IMR-90 (cell line): ENCODE results near the gene CXCR6. TPM values are rescaled to one million over a fixed set of nuclear protein-coding genes. Genes with fewer than 3 reads are reported as not detected.

Experiments
- ATAC-seq: fragments of 200-7000 bp; cut with Tn5 transposase; 2 replicates; pipeline ENCODE4 v1.9.1; 2020; ENCODE audit warnings: low read depth, mild to moderate bottlenecking, moderate library complexity
- BruUV-seq: library from RNA; stranded (reverse); fragments of 400-500 nt; replicated peaks from 2 replicates; lab custom pipeline; 2021; lab: Mats Ljungman, UMichigan
- CTCF ChIA-PET: fragments of 300-600 bp; formaldehyde crosslinking; extraction: SDS; loops from one replicate; lab custom pipeline; 2021; ENCODE audit warnings: antibody characterized with exemption; lab: Yijun Ruan, JAX
- POLR2A ChIA-PET: fragments of 300-600 bp; sonication (Branson Sonifier 250); formaldehyde crosslinking; loops from one replicate; lab custom pipeline; 2022; ENCODE audit warnings: antibody characterized with exemption; ENCODE audit not compliant: unreplicated experiment; lab: Charles Lee
- DNase-seq: peaks from one replicate; pipeline ENCODE4 v3.0.0; 2013
- H2AFZ ChIP-seq: replicated peaks from 2 replicates; pipeline ENCODE3; 2013; ENCODE audit warnings: low read length, mild to moderate bottlenecking; ENCODE audit not compliant: poor library complexity
- H2AK5ac ChIP-seq: 2 replicates; pipeline ENCODE4 v1.6.1; 2013; ENCODE audit warnings: low read depth, low read length, inconsistent platforms
- H2AK9ac ChIP-seq: replicated peaks from 2 replicates; pipeline ENCODE3; 2013; ENCODE audit warnings: mild to moderate bottlenecking, low read depth, low read length, moderate library complexity; ENCODE audit not compliant: poor library complexity
- H2BK120ac ChIP-seq: 2 replicates; pipeline ENCODE4 v1.6.1; 2013; ENCODE audit warnings: low read depth, low read length, inconsistent platforms
- H2BK15ac ChIP-seq: 3 replicates; pipeline ENCODE4 v1.6.1; 2013; ENCODE audit warnings: low read depth, low read length, inconsistent platforms
- H2BK20ac ChIP-seq: 2 replicates; pipeline ENCODE4 v1.6.1; 2013; ENCODE audit warnings: low read depth, mild to moderate bottlenecking, inconsistent platforms, low read length, moderate library complexity
- H2BK5ac ChIP-seq: 2 replicates; pipeline ENCODE4 v1.6.1; 2013; ENCODE audit warnings: mild to moderate bottlenecking, low read depth, low read length, inconsistent platforms; ENCODE audit not compliant: poor library complexity, severe bottlenecking
- H3K14ac ChIP-seq: replicated peaks from 2 replicates; pipeline ENCODE4 v1.6.1; 2013; ENCODE audit warnings: low read depth, low read length, inconsistent platforms
- H3K18ac ChIP-seq: 2 replicates; pipeline ENCODE4 v1.6.1; 2013; ENCODE audit warnings: low read depth, low read length, control low read depth
- H3K23ac ChIP-seq: 2 replicates; pipeline ENCODE4 v1.6.1; 2013; ENCODE audit warnings: low read depth, low read length, inconsistent platforms
- H3K27ac ChIP-seq: 2 replicates; pipeline ENCODE4 v1.5.1; 2013; ENCODE audit warnings: mild to moderate bottlenecking, control low read depth, low read length; ENCODE audit not compliant: insufficient read depth
- H3K27me3 ChIP-seq: 2 replicates; pipeline ENCODE4 v1.6.1; 2013; ENCODE audit warnings: low read length; ENCODE audit not compliant: control insufficient read depth, insufficient read depth
- H3K36me3 ChIP-seq: 2 replicates; pipeline ENCODE4 v1.6.1; 2013; ENCODE audit warnings: low read length, mixed read lengths; ENCODE audit not compliant: control insufficient read depth, insufficient read depth
- H3K4ac ChIP-seq: 2 replicates; pipeline ENCODE4 v1.6.1; 2013; ENCODE audit warnings: low read depth, low read length, inconsistent platforms
- H3K4me1 ChIP-seq: 2 replicates; pipeline ENCODE4 v1.6.1; 2013; ENCODE audit warnings: low read length, mixed read lengths; ENCODE audit not compliant: control insufficient read depth, insufficient read depth
- H3K4me2 ChIP-seq: 2 replicates; pipeline ENCODE4 v1.6.1; 2013; ENCODE audit warnings: low read depth, mild to moderate bottlenecking, control low read depth, low read length, moderate library complexity
- H3K4me3 ChIP-seq: 2 replicates; pipeline ENCODE4 v1.5.1; 2013; ENCODE audit warnings: low read depth, mild to moderate bottlenecking, control low read depth, low read length, moderate library complexity; ENCODE audit not compliant: insufficient read depth
- H3K56ac ChIP-seq: 2 replicates; pipeline ENCODE4 v1.6.1; 2013; ENCODE audit warnings: low read length, inconsistent platforms; ENCODE audit not compliant: insufficient read depth; ENCODE audit errors: extremely low read depth
- H3K79me1 ChIP-seq, 2 experiments: 2 replicates each; pipeline ENCODE4 v1.6.1; 2013; ENCODE audit warnings: low read length in 2 of 2, inconsistent platforms in 1 of 2, low read depth in 1 of 2
- H3K9ac ChIP-seq: 2 replicates; pipeline ENCODE4 v1.6.1; 2013; ENCODE audit warnings: low read depth, low read length, control low read depth
- H3K9me1 ChIP-seq: 2 replicates; pipeline ENCODE4 v1.6.1; 2013; ENCODE audit warnings: low read length, inconsistent platforms; ENCODE audit not compliant: insufficient read depth
- H3K9me3 ChIP-seq: 2 replicates; pipeline ENCODE4 v1.6.1; 2013; ENCODE audit warnings: low read length; ENCODE audit not compliant: control insufficient read depth, insufficient read depth
- H4K20me1 ChIP-seq: 2 replicates; pipeline ENCODE4 v1.6.1; 2013; ENCODE audit warnings: low read length, inconsistent platforms; ENCODE audit not compliant: insufficient read depth
- H4K5ac ChIP-seq: 2 replicates; pipeline ENCODE4 v1.6.1; 2013; ENCODE audit warnings: mild to moderate bottlenecking, low read depth, low read length, control low read depth
- H4K8ac ChIP-seq, 2 experiments: 2 replicates each; pipeline ENCODE4 v1.6.1; 2013; ENCODE audit warnings: low read depth in 2 of 2, low read length in 2 of 2, control low read depth in 1 of 2, inconsistent platforms in 1 of 2
- H4K91ac ChIP-seq: 2 replicates; pipeline ENCODE4 v1.6.1; 2013; ENCODE audit warnings: low read depth, low read length, inconsistent platforms; ENCODE audit not compliant: insufficient read depth
- BHLHE40 ChIP-seq: fragments of 150-350 bp; IDR thresholded peaks from 2 replicates; pipeline ENCODE4 v1.6.1; 2016; ENCODE audit warnings: mild to moderate bottlenecking, low read depth, low read length
- MAFK ChIP-seq: IDR thresholded peaks from 2 replicates; pipeline ENCODE4 v1.6.1; 2012; ENCODE audit warnings: low read depth, low read length, improper control_type of control experiment
- MAZ ChIP-seq: IDR thresholded peaks from 2 replicates; pipeline ENCODE4 v1.6.1; 2012; ENCODE audit warnings: low read depth, mild to moderate bottlenecking, low read length, improper control_type of control experiment, moderate library complexity, borderline replicate concordance
- MXI1 ChIP-seq: IDR thresholded peaks from 2 replicates; pipeline ENCODE4 v1.6.1; 2012; ENCODE audit warnings: low read depth, mild to moderate bottlenecking, low read length, moderate library complexity, borderline replicate concordance
- NFE2L2 ChIP-seq: fragments of 150-350 bp; IDR thresholded peaks from 2 replicates; pipeline ENCODE4 v1.6.1; 2016; ENCODE audit warnings: low read depth, mild to moderate bottlenecking, low read length
- POLR2A ChIP-seq: IDR thresholded peaks from 2 replicates; pipeline ENCODE4 v1.6.1; 2012; ENCODE audit warnings: mild to moderate bottlenecking, low read depth, low read length
- RAD21 ChIP-seq: IDR thresholded peaks from 2 replicates; pipeline ENCODE4 v1.6.1; 2012; ENCODE audit warnings: low read length, improper control_type of control experiment
- RFX5 ChIP-seq: IDR thresholded peaks from 2 replicates; pipeline ENCODE4 v1.8.0; 2012; ENCODE audit warnings: low read depth, mild to moderate bottlenecking, low read length, moderate library complexity
- SMC3 ChIP-seq: fragments of 150-350 bp; IDR thresholded peaks from 2 replicates; pipeline ENCODE4 v1.6.1; 2016; ENCODE audit warnings: low read depth, mild to moderate bottlenecking, antibody characterized with exemption, low read length, moderate library complexity
- WGBS, 2 experiments: methylation state at CpG; one replicate each; pipeline versions ENCODE4 v1.1.5 to v1.1.7; 2013; ENCODE audit warnings: missing lambda C conversion rate in 2 of 2; ENCODE audit not compliant: insufficient read length in 1 of 2; ENCODE audit errors: extremely low coverage in 2 of 2; 5-methylcytosine and 5-hydroxymethylcytosine counted together
- dilution Hi-C: fragments of 300-500 bp; cut with HindIII; formaldehyde crosslinking; loops from one replicate; pipeline ENCODE4 v1.14.3; 2018; ENCODE audit warnings: low sequenced_read_pairs; ENCODE audit not compliant: unreplicated experiment
- in situ Hi-C: fragments of 300-500 bp; cut with MboI; formaldehyde crosslinking; loops from 3 replicates; pipeline ENCODE4 v1.14.3; 2019; ENCODE audit warnings: low sequenced_read_pairs, inconsistent platforms, mixed read lengths
- intact Hi-C: fragments of 100-400 bp; cut with micrococcal nuclease; formaldehyde crosslinking; loops from 2 replicates; pipeline ENCODE4 v1.10.0; 2022
- polyA plus RNA-seq, 3 experiments: library from polyadenylated mRNA; depleted of rRNA; stranded (reverse); fragments of >200 nt; gene quantifications; 2 replicates each; pipeline ENCODE4 v1.2.3, GENCODE V29; 2012; ENCODE audit warnings: low replicate concordance in 1 of 3
- total RNA-seq: library from RNA; depleted of rRNA; stranded (reverse); fragments of >200 nt; gene quantifications from 2 replicates; pipeline ENCODE4 v1.2.3, GENCODE V29; 2012
- TF ChIP-seq, protein P1 (sequence below): fragments of 150-350 bp; IDR thresholded peaks from 2 replicates; pipeline ENCODE4 v1.6.1; 2016; ENCODE audit warnings: low read depth, mild to moderate bottlenecking, low read length, moderate library complexity, borderline replicate concordance

Gene CXCR6
- total and polyA plus RNA-seq, 2 of the 4 experiments (the other 2 are of a cell fraction), result not detected

DNA sequence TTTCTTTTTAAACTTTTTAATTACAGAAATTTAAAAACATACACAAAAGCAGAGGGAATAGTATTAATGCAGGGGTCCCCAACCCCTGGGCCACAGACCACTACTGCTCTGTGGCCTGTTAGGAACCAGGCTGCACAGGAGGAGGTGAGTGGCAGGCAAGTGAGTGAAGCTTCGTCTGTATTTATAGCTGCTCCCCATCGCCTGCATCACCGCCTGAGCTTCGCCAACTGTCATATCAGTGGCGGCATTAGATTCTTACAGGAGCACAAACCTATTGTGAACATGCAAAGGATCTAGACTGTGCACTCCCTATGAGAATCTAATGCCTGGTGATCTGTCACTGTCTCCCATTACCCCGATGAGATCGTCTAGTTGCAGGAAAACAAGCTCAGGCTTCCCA is 34.5 kb upstream of the CXCR6 start:
- H3K36me3 ChIP-seq, result no peaks in the 10 kb centered on the region
- H3K18ac ChIP-seq, result no peak overlapping the region
- no peak overlapping the region for H3K4me3 ChIP-seq
- H2AK9ac ChIP-seq, result no peak overlapping the region
- no peak overlapping the region for H3K14ac ChIP-seq
- peaks cover 12% of the 10 kb centered on the region; the same call in 1 of the 2 replicates for H3K9me1 ChIP-seq
- no peaks in the 10 kb centered on the region for H3K79me1 ChIP-seq
- no peak for DNase-seq
- no peak overlapping the region for H4K91ac ChIP-seq
- no peaks in the 10 kb centered on the region for H4K20me1 ChIP-seq
- H3K27ac ChIP-seq, result no peak overlapping the region
- no peak for TF ChIP-seq MAFK
- TF ChIP-seq, protein P1, sequence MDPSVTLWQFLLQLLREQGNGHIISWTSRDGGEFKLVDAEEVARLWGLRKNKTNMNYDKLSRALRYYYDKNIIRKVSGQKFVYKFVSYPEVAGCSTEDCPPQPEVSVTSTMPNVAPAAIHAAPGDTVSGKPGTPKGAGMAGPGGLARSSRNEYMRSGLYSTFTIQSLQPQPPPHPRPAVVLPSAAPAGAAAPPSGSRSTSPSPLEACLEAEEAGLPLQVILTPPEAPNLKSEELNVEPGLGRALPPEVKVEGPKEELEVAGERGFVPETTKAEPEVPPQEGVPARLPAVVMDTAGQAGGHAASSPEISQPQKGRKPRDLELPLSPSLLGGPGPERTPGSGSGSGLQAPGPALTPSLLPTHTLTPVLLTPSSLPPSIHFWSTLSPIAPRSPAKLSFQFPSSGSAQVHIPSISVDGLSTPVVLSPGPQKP, result no peak
- no peak for TF ChIP-seq MXI1
- TF ChIP-seq SMC3, result no peak
- TF ChIP-seq BHLHE40, result no peak
- no peak for TF ChIP-seq RFX5
- TF ChIP-seq NFE2L2, result no peak
- no peak for TF ChIP-seq MAZ
- no peak for TF ChIP-seq POLR2A
- no peak for TF ChIP-seq RAD21
- WGBS, 2 experiments, result 96% methylated on average over 4 of the region's 7 CpGs; no CpG with 5 or more reads in 1 of the 2 experiments
- dilution Hi-C loops (no loop called here), in situ Hi-C loops (no loop called here), intact Hi-C loops (no loop called here)
- BruUV-seq, result no TSS peak
- no peak overlapping the region for H3K9ac ChIP-seq
- no peak overlapping the region for H3K4me2 ChIP-seq
- ATAC-seq, result no peak
- no peak overlapping the region for H3K4ac ChIP-seq
- H3K9me3 ChIP-seq, result no peaks in the 10 kb centered on the region
- no peak overlapping the region for H4K8ac ChIP-seq
- POLR2A ChIA-PET, result interaction anchor here (0.8 kb wide), 1 partner anchor 189 kb away, joined by 6 read pairs; no protein-coding TSS in a partner anchor
- H4K5ac ChIP-seq, result no peak overlapping the region
- no peak overlapping the region for H2AFZ ChIP-seq
- H3K4me1 ChIP-seq, result peaks cover 19% of the 10 kb centered on the region
- no peak overlapping the region for H3K56ac ChIP-seq
- no peak overlapping the region for H2BK15ac ChIP-seq
- no peak overlapping the region for H2BK20ac ChIP-seq
- CTCF ChIA-PET, result interaction anchor here (0.6 kb wide), 1 partner anchor 42 kb away, joined by 3 read pairs; no protein-coding TSS in a partner anchor
- H2AK5ac ChIP-seq, result no peak overlapping the region
- no peak overlapping the region for H2BK120ac ChIP-seq
- no peak overlapping the region for H2BK5ac ChIP-seq
- H3K27me3 ChIP-seq, result no peaks in the 10 kb centered on the region
- no peak overlapping the region for H3K23ac ChIP-seq
